Astrocyte (in vitro differentiated cells and primary cell): ENCODE data around the gene ABCG4. TPM values are rescaled to one million over a fixed set of nuclear protein-coding genes. Genes with fewer than 3 reads are reported as not detected.

Experiments
- DNase-seq: peaks from one replicate; pipeline ENCODE4 v3.0.0-alpha.2; 2010; ENCODE audit warnings: low read depth
- FAIRE-seq: peaks from 2 replicates; lab custom pipeline; 2011; peaks lifted over from hg19 to GRCh38; lab: Jason Lieb, UNC
- H2AFZ ChIP-seq: 2 replicates; pipeline ENCODE4 v1.6.0; 2012; ENCODE audit warnings: low read depth, low read length, inconsistent platforms
- H3K27ac ChIP-seq: 2 replicates; pipeline ENCODE4 v1.5.1; 2011; ENCODE audit warnings: low read depth, low read length, inconsistent platforms
- H3K27me3 ChIP-seq: 2 replicates; pipeline ENCODE4 v1.6.0; 2011; ENCODE audit warnings: low read length, inconsistent platforms; ENCODE audit not compliant: insufficient read depth
- H3K36me3 ChIP-seq: 2 replicates; pipeline ENCODE4 v1.5.1; 2011; ENCODE audit warnings: low read length, inconsistent platforms; ENCODE audit not compliant: insufficient read depth
- H3K4me1 ChIP-seq: 2 replicates; pipeline ENCODE4 v1.5.1; 2011; ENCODE audit warnings: low read length, inconsistent platforms; ENCODE audit not compliant: insufficient read depth
- H3K4me2 ChIP-seq: 2 replicates; pipeline ENCODE4 v1.6.0; 2012; ENCODE audit warnings: low read length, inconsistent platforms
- H3K4me3 ChIP-seq: 2 replicates; pipeline ENCODE4 v1.5.1; 2011; ENCODE audit warnings: low read depth, mild to moderate bottlenecking, low read length, inconsistent platforms; ENCODE audit not compliant: insufficient read depth
- H3K79me2 ChIP-seq: 2 replicates; pipeline ENCODE4 v1.6.0; 2012; ENCODE audit warnings: mild to moderate bottlenecking, low read length, inconsistent platforms; ENCODE audit not compliant: insufficient read depth
- H3K9ac ChIP-seq: 2 replicates; pipeline ENCODE4 v1.6.0; 2012; ENCODE audit warnings: mild to moderate bottlenecking, low read length, inconsistent platforms
- H3K9me3 ChIP-seq: 2 replicates; pipeline ENCODE4 v1.5.1; 2012; ENCODE audit warnings: low read depth, mild to moderate bottlenecking, low read length, inconsistent platforms; ENCODE audit not compliant: insufficient read depth
- H4K20me1 ChIP-seq: 2 replicates; pipeline ENCODE4 v1.6.0; 2012; ENCODE audit warnings: low read length, inconsistent platforms; ENCODE audit not compliant: insufficient read depth
- H3K27ac Mint-ChIP-seq: one replicate; pipeline ENCODE4 v1.8.0; 2021; ENCODE audit warnings: mild to moderate bottlenecking, mixed read lengths; ENCODE audit not compliant: unreplicated experiment
- H3K27me3 Mint-ChIP-seq: one replicate; pipeline ENCODE4 v1.8.0; 2021; ENCODE audit warnings: low read depth, mixed read lengths; ENCODE audit not compliant: unreplicated experiment
- H3K36me3 Mint-ChIP-seq: one replicate; pipeline ENCODE4 v1.8.0; 2021; ENCODE audit warnings: low read depth, mixed read lengths; ENCODE audit not compliant: unreplicated experiment
- H3K4me1 Mint-ChIP-seq: one replicate; pipeline ENCODE4 v1.8.0; 2021; ENCODE audit warnings: low read depth, mixed read lengths; ENCODE audit not compliant: unreplicated experiment
- H3K4me3 Mint-ChIP-seq: one replicate; pipeline ENCODE4 v1.8.0; 2021; ENCODE audit warnings: mild to moderate bottlenecking, moderate library complexity, mixed read lengths; ENCODE audit not compliant: unreplicated experiment
- H3K9me3 Mint-ChIP-seq: one replicate; pipeline ENCODE4 v1.8.0; 2021; ENCODE audit warnings: mild to moderate bottlenecking, mixed read lengths; ENCODE audit not compliant: unreplicated experiment
- CTCF ChIP-seq: IDR thresholded peaks from 2 replicates; pipeline ENCODE4 v1.5.1; 2011; ENCODE audit warnings: low read depth, mild to moderate bottlenecking, inconsistent platforms, low read length, moderate library complexity; ENCODE audit not compliant: insufficient read depth
- EZH2 ChIP-seq: IDR thresholded peaks from 2 replicates; pipeline ENCODE4 v1.6.1; 2012; ENCODE audit warnings: mild to moderate bottlenecking, low read length, inconsistent platforms; ENCODE audit not compliant: insufficient read depth
- total RNA-seq: library from RNA; stranded (reverse); gene quantifications from 2 replicates; pipeline ENCODE4 v1.2.1, GENCODE V29; 2021

Gene ABCG4
- total RNA-seq, 1 donor from 2014 or later: 1.5 TPM

GRCh38 chr11:119187123-119187892 lies 38.5 kb downstream of the ABCG4 start:
- H2AFZ ChIP-seq: no peak overlapping the region
- peaks cover 5% of the 10 kb centered on the region for H3K36me3 Mint-ChIP-seq
- H3K4me3 Mint-ChIP-seq: no peak overlapping the region
- H3K9ac ChIP-seq: no peak overlapping the region
- no peaks in the 10 kb centered on the region for H3K9me3 ChIP-seq
- no peaks in the 10 kb centered on the region for H4K20me1 ChIP-seq
- H3K4me2 ChIP-seq: no peak overlapping the region
- H3K9me3 Mint-ChIP-seq: no peaks in the 10 kb centered on the region
- H3K4me1 ChIP-seq: no peaks in the 10 kb centered on the region
- H3K27ac Mint-ChIP-seq: no peak overlapping the region
- peaks cover 27% of the 10 kb centered on the region for H3K27me3 Mint-ChIP-seq
- H3K4me3 ChIP-seq: no peak overlapping the region
- peaks cover 4% of the 10 kb centered on the region for H3K27me3 ChIP-seq
- H3K79me2 ChIP-seq: no peaks in the 10 kb centered on the region
- H3K36me3 ChIP-seq: no peaks in the 10 kb centered on the region
- H3K4me1 Mint-ChIP-seq: no peaks in the 10 kb centered on the region
- FAIRE-seq (no peak), DNase-seq (no peak)
- TF ChIP-seq CTCF (no peak), EZH2 (no peak)
- no peak overlapping the region for H3K27ac ChIP-seq

DNA sequence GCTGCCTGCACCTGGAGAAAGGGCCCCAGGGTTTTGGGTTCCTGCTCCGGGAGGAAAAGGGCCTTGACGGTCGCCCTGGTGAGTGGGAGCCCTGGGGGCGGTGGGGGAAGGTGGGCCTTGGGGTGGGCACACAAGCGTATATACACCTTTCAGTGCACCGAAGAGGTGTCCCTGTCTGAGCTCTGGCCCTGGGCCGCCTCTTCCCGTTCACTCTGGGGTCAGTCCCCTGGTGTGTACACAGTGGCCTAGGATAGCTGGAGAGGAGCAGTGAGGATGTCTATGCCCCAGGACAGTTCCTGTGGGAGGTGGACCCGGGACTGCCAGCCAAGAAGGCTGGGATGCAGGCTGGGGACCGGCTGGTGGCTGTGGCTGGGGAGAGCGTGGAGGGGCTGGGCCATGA lies 39.2 kb downstream of the ABCG4 start:
- Mint-ChIP-seq H3K9me3 (no peaks in the 10 kb centered on the region), H3K4me3 (no peak overlapping the region), H3K27me3 (peaks cover 27% of the 10 kb centered on the region), H3K4me1 (no peaks in the 10 kb centered on the region), H3K36me3 (peaks cover 4% of the 10 kb centered on the region), H3K27ac (no peak overlapping the region)
- Histone ChIP-seq H3K4me3 (no peak overlapping the region), H3K9me3 (no peaks in the 10 kb centered on the region), H2AFZ (no peak overlapping the region), H3K27me3 (peaks cover 4% of the 10 kb centered on the region), H4K20me1 (no peaks in the 10 kb centered on the region), H3K4me2 (no peak overlapping the region), H3K9ac (no peak overlapping the region), H3K27ac (no peak overlapping the region), H3K4me1 (no peaks in the 10 kb centered on the region), H3K79me2 (no peaks in the 10 kb centered on the region), H3K36me3 (no peaks in the 10 kb centered on the region)
- FAIRE-seq (no peak), DNase-seq (no peak)
- TF ChIP-seq CTCF: no peak
- no peak for TF ChIP-seq EZH2

- no peaks in the 10 kb centered on the region for H3K36me3 ChIP-seq
- H3K79me2 ChIP-seq: no peaks in the 10 kb centered on the region
- H3K27me3 ChIP-seq: peaks cover 4% of the 10 kb centered on the region
- H3K27ac Mint-ChIP-seq: peak overlapping the region; percentile 15
- H3K4me3 ChIP-seq: no peak overlapping the region
- TF ChIP-seq CTCF (no peak), EZH2 (no peak)
- H3K4me1 ChIP-seq: no peaks in the 10 kb centered on the region
- H3K9me3 Mint-ChIP-seq: no peaks in the 10 kb centered on the region
- no peaks in the 10 kb centered on the region for H3K4me1 Mint-ChIP-seq
- no peak for FAIRE-seq
- H3K4me2 ChIP-seq: no peak overlapping the region
- H3K9me3 ChIP-seq: no peaks in the 10 kb centered on the region
- H3K36me3 Mint-ChIP-seq: peaks cover 4% of the 10 kb centered on the region
- H4K20me1 ChIP-seq: no peaks in the 10 kb centered on the region
- H3K4me3 Mint-ChIP-seq: no peak overlapping the region
- peaks cover 27% of the 10 kb centered on the region for H3K27me3 Mint-ChIP-seq
- H3K9ac ChIP-seq: no peak overlapping the region
- H2AFZ ChIP-seq: no peak overlapping the region
- DNase-seq: no peak
- H3K27ac ChIP-seq: no peak overlapping the region
Observed at GRCh38 chr11:119188887-119189286, 40.0 kb downstream of the ABCG4 start.
